Measurements from ENCODE around the gene TCF21. TPM values are rescaled to one million over a fixed set of nuclear protein-coding genes. Genes with fewer than 3 reads are reported as not detected.

The TCF21 gene
- total and polyA plus RNA-seq, 10 of the 15 experiments (the other 5 are each of a cell fraction or from before 2014, with no cell fraction given): 0.08 TPM; not detected in 9

- Histone ChIP-seq H2AFZ (ENCODE audit: control insufficient read depth, low read depth, low read length) (no peak overlapping the region), H3K27ac (ENCODE audit: control insufficient read depth, insufficient read depth) (no peak overlapping the region), H3K4me2 (ENCODE audit: control insufficient read depth, insufficient read depth) (no peak overlapping the region), H3K4me1 (ENCODE audit: control insufficient read depth, insufficient read depth, low read length) (no peaks in the 10 kb centered on the region), H3K4me3 (no peak overlapping the region), H4K20me1 (ENCODE audit: control insufficient read depth, insufficient read depth) (no peaks in the 10 kb centered on the region), H3K79me2 (ENCODE audit: control insufficient read depth, insufficient read depth, low read length) (no peaks in the 10 kb centered on the region), H3K36me3 (ENCODE audit: control insufficient read depth in 2 of 2, insufficient read depth in 2 of 2, low read length in 1 of 2) (no peaks in the 10 kb centered on the region), H3K9ac (ENCODE audit: control insufficient read depth, insufficient read depth, low read length) (no peak overlapping the region), H3K27me3 (replicated peaks in 1 of 2; ENCODE audit: control insufficient read depth in 2 of 2, insufficient read depth in 2 of 2, low read length in 1 of 2) (peaks cover 12 to 16% of the 10 kb centered on the region in 2 experiments), H3K9me3 (replicated peaks; ENCODE audit: control insufficient read depth, insufficient read depth, low read length) (no peaks in the 10 kb centered on the region)
- ChIA-PET CTCF (interaction anchor here (1.2 to 2.5 kb wide), 6 partner anchors 11 to 61 kb away, joined by 3 to 8 read pairs (median 4); no protein-coding TSS in a partner anchor), SMC1A (ENCODE audit: uncharacterized antibody, unreplicated experiment) (interaction anchor here (0.6 kb wide), 1 partner anchor 259 kb away, joined by 4 read pairs; no protein-coding TSS in a partner anchor), RAD21 (ENCODE audit: unreplicated experiment) (no interaction called here), POLR2A (no interaction called here)
- in situ Hi-C loops (cut with MboI): no loop called here
- FAIRE-seq: no peak
- TF ChIP-seq ZSCAN29 (IDR thresholded peaks at IDR 0.05): no peak
- no peak for TF ChIP-seq RAD21 (IDR thresholded peaks at IDR 0.05; ENCODE audit: insufficient read depth, low read depth, low read length)
- TF ChIP-seq ETV6 (conservative IDR thresholded peaks at IDR 0.05 in 1 of 2, IDR thresholded peaks at IDR 0.05 in 1 of 2; ENCODE audit: borderline replicate concordance in 1 of 2, low read depth in 1 of 2): no peak
- no peak for TF ChIP-seq SIX5 (IDR thresholded peaks at IDR 0.05; ENCODE audit: low read depth, low read length, severe bottlenecking)
- TF ChIP-seq SMAD5 (IDR thresholded peaks at IDR 0.05; ENCODE audit: low read depth): no peak
- TF ChIP-seq SRF (IDR thresholded peaks at IDR 0.05; ENCODE audit: low read depth in 2 of 2, low read length in 2 of 2): no peak
- no peak for TF ChIP-seq ZNF207 (IDR thresholded peaks at IDR 0.05; ENCODE audit: borderline replicate concordance)
- TF ChIP-seq KDM1A (IDR thresholded peaks at IDR 0.05; ENCODE audit: borderline replicate concordance): no peak
- TF ChIP-seq MEF2A (IDR thresholded peaks at IDR 0.05; ENCODE audit: insufficient read depth, low read depth, low read length): no peak
- TF ChIP-seq CHD1 (IDR thresholded peaks at IDR 0.05; ENCODE audit: low read depth, low read length): no peak
- TF ChIP-seq DPF2 (IDR thresholded peaks at IDR 0.05): no peak
- no peak for TF ChIP-seq HDGF (IDR thresholded peaks at IDR 0.05)
- TF ChIP-seq STAT1 (conservative IDR thresholded peaks at IDR 0.05): no peak
- TF ChIP-seq ATF3 (IDR thresholded peaks at IDR 0.05; ENCODE audit: borderline replicate concordance, extremely low read depth, low read depth, low read length): no peak
- TF ChIP-seq BCL11A (IDR thresholded peaks at IDR 0.05; ENCODE audit: low read depth, low read length): no peak
- no peak for TF ChIP-seq SP1 (IDR thresholded peaks at IDR 0.05; ENCODE audit: low read depth, low read length)
- no peak for TF ChIP-seq NFYA (IDR thresholded peaks at IDR 0.05; ENCODE audit: borderline replicate concordance, low read depth, low read length)
- ATAC-seq: no peak
- 26% methylated on average over 1 of the region's 1 CpG for WGBS (ENCODE audit: insufficient coverage, insufficient replicate concordance, low lambda C conversion rate, missing lambda C conversion rate)
- intact Hi-C loops (cut with micrococcal nuclease; ENCODE audit: unreplicated experiment): no loop called here
- DNase-seq (ENCODE audit: low read depth, low spot score): no peak
- BruUV-seq (replicated peaks): no TSS peak
Observed at GRCh38 chr6:133898263-133898662, 9.3 kb downstream of the TCF21 start.

Measured in GM12878 (cell line).